ENCODE results near the gene SYNPO2.

DNA sequence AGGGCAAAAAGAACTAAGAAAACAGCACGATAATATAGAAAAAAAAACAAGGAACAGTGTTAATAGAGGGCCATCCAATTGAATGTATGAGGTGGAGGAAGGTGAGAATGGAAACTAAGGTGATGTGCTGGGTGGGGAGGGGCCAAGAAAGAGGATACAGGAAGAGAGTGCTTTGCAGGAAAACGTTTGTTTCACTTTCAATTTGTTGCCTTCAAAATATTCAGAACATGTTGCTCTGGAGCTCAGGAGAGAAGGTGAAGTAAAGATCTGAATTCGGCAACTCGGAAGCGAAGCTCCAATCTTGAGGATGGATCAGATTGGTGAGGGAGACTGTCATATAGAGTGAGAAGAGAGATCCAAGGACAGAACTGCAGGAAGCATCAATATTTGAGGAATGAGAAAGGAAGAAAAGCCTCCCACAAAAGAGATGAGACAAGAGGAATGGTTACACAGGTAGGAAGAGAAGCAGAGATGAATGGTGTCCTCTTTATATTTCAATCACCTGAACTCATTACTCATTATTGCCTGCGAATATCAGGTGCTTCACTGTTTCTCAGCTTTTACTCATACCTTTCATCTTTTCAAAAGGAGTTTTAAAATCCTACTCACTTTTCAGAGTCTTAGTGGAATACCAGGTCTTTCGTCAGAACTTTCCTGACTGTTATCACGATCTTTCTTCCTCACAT, 38.0 kb upstream of the SYNPO2 start:
- TF ChIP-seq, protein P1, sequence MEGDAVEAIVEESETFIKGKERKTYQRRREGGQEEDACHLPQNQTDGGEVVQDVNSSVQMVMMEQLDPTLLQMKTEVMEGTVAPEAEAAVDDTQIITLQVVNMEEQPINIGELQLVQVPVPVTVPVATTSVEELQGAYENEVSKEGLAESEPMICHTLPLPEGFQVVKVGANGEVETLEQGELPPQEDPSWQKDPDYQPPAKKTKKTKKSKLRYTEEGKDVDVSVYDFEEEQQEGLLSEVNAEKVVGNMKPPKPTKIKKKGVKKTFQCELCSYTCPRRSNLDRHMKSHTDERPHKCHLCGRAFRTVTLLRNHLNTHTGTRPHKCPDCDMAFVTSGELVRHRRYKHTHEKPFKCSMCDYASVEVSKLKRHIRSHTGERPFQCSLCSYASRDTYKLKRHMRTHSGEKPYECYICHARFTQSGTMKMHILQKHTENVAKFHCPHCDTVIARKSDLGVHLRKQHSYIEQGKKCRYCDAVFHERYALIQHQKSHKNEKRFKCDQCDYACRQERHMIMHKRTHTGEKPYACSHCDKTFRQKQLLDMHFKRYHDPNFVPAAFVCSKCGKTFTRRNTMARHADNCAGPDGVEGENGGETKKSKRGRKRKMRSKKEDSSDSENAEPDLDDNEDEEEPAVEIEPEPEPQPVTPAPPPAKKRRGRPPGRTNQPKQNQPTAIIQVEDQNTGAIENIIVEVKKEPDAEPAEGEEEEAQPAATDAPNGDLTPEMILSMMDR (IDR thresholded peaks at IDR 0.05 in 8 of 11, conservative IDR thresholded peaks at IDR 0.05 in 3 of 11) = no peak
- no peak for TF ChIP-seq POLR2AphosphoS5 (IDR thresholded peaks at IDR 0.05)
- no peak for TF ChIP-seq POLR2A (IDR thresholded peaks at IDR 0.05)
